ENCODE data around the gene SAFB2.

SAFB2 gene

DNA sequence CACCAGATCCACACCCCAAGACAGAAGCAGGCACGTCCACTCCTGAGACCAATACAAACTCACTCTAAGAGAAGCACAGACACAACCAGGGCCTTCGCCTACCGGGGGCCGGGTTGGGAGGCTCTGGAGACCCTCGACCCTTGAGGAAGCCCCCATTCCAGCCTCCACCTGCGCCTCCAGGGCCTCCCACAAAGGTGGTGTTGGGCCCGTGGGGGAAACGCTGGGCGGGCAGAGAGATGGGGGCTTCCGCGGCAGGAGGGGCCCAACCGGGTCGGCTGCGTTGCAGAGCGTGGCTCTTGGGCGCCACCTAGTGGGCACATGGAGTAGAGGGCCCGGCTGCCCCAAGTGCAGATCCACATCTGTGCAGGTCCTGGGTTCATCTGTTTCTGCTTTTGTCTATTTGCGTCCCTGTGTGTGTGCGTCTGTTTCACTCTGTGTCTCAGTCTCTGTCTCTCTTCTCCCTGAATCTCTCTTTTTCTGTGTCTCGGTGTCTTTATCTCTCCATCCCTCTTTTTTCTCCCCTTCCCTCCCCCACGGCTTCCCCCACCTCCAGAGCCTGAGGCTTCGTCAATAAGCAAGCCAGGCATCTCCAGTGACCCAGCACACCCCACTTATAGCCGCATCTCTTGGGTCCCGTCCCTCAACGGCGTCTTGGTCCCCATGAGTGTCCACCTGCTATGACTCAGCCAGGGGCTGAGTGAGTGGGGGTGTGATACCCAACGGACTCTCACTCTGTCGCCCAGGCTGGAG lies 44.3 kb downstream of the SAFB2 start:
- DNase-seq = no peak

DNA sequence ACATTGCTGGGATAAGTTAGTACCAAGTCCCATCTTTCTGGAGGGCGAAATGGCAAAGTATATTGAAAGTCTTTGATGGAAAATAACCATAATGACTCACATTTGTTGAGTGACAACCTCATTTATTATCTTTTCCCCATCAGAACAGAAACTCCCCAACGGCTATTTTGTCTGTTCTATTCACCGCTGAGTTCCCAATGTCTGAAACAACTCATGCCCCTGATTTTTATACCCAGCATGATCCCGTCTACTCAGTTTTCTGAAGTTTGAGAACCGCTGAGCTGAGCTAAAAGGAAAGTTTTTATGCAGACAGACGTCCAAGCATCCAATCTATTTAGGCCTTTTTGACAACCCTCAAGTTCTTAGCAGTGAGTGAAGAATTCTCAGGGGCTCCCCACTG lies 47.0 kb downstream of the SAFB2 start:
- DNase-seq = no peak

DNA sequence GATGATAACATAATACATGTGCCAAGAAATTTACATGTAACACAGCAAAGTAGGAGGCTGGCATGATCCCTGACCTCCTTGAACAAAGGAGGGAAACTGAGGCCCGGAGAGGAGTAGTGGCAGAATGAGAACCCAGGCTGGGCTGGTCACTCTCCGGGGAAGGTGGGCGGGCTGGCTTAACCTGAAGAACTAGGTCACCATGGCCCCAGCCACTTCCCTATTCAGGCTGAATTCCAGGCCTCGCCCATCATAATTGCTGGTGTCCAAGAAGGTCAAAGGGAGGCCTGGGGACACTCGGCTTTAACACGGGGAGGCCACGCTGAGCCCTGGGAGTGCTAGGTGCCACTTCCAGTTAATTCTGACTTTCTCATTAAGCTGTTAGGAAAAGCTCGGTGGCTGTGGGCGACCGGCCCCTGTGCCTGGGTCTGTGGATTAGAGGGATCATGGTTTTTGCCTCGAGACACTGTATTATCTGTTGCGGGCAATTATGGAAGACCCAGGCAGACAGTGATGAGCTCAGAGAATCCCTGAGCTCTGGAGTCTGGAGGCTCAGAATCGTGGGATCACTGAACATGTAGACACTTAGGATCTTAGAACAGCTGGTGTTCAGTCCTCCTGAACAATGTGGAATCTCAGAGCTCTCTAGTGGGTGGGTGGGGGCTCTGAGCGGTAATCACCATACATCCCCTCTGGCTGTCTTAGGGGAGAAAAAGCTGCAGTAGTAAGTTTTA lies 49.9 kb downstream of the SAFB2 start:
- no peak for DNase-seq

DNA sequence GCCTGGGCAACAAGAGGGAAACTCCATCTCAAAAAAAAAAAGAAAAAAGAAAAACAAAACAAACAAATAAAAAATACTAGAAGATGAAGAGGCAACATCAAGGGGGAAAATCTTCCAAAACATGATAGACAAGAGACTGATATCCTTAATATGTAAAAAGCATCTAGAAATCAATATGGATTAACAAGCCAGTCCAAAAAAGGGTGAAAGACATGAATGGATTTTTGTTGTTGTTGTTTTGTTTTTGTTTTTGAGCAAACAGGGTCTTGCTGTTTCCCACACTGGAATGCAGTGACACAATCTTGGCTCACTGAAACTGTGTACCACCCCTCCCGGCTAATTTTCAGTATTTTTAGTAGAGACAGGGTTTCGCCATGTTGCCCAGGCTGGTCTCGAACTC lies 50.8 kb downstream of the SAFB2 start:
- no peak for DNase-seq

DNA sequence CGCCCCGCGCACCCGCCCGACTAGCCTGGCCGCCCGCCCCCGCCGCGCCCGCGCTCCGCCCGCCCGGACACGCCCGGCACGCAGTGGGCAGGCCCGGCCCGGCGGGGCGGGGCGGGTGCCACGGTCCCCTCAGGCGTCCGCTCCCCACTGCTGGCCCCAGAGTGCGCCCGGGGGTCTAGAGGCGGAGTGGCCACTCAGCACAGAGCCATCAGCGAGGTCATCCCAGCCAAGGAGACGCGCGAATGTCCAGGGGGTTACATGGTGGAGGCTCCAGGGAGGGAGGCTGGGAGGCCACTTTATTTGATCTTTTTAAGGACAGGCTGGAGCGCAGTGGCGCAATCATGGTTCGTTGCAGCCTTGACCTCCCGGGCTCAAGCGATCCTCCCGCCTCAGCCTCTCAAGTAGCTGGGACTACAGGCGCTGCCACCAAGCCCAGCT lies 54.6 kb downstream of the SAFB2 start:
- no peak for DNase-seq

DNA sequence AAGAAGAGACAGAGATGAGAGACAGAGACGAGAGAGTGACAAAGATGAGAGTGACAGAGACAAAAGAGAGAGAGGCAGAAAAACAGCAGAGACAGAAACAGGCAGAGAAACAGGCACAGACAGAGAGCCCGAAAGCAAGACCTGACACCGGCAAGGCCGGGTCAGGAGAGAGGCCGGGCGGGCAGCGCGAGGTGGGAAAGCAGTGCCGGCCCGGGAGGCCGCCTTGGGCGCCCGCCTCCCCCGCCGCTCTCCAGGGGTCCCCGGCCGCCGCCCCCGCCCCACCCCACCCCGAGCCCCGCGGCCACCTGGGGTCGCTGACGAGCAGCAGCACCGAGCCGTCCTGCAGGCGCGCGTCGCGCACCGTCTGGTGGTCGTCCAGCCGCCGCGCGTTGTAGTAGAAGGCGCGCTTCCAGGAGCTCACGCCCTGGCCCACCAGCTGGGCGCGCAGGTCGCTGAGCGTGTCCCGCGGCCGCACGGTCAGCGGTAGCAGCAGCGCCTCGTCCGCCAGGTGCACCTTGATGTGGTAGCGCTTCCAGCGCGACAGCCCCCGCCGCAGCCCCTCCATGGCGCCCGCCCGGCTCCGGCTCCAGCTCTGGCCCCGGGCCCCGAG lies 55.1 kb downstream of the SAFB2 start, which contains the start of gene TINCR:
TSS of gene TINCR (minus strand) at position 594 of the 610 bp plus-strand sequence.
- DNase-seq = no peak

DNA sequence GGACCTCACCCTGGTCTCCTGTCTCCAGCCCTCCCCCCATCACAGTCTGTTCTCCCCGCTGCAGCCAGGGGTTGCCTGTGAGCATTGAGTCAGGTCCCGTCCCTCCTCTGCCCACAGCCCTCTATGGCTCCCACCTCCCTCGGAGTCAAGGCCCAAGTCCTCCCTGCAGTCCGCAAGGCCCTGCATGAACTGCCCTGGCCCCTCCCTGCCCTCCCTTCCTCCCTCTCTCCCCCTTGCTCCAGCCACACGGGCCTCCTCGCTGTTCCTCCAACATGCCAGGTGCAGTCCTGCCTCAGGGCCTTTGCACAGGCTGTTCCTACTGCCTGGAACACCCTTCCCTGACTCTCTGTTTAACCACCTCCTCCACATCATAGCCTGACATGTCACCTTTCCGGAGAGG lies 57.6 kb downstream of the SAFB2 start:
- no peak for DNase-seq

DNA sequence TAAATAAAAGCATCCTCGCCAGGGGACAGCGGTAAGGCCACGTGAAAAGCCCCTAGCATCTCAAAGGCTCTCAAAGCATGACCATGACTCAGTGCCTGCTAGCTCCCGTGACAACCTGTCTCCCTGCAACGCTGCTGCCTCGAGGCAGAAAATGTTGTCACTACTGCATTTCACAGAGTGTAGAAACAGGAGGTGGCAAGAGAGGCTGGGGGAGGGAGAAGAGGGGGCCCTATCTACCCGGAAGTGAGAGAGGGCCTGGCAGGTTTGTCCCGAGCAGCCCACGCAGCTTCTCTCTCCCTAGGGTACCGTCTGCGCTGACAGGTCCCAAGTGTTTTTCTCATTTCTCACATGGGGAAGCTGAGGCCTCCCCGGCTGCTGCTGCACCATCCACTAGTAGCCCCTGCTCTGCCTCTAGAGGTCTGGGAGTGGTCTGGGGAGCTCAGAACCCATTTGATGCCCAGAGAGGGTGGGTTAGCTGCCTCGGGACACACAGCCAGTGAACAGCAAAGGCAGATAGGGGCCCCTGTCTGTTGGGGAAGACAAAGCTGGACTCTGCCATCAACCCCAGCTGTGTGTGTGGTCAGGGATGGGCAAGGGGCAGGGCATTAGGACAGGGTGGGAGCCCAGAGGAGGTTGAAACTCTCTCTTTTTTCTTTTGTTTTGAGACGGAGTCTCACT lies 58.5 kb downstream of the SAFB2 start:
- no peak for DNase-seq

DNA sequence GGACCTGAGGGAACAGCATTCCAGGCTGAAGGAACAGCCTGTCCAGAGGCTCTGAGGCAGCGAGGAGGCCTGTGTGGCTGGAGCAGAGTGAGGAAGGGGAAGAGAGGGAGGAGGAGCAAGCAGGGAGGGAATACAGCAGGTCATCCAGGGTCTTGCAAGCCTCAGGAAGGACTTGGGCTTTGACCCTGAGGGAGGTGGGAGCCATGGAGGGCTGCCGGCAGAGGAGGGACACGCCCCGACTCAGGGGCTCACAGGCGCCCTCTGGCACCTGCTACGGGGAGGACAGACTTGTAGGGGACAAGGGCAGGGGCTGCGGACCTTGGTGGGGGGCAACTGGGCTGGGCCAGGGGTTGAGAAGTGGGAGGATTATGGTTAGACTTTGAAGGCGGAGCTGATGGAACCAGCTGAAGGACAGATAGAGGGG lies 59.6 kb downstream of the SAFB2 start:
- no peak for DNase-seq

DNA sequence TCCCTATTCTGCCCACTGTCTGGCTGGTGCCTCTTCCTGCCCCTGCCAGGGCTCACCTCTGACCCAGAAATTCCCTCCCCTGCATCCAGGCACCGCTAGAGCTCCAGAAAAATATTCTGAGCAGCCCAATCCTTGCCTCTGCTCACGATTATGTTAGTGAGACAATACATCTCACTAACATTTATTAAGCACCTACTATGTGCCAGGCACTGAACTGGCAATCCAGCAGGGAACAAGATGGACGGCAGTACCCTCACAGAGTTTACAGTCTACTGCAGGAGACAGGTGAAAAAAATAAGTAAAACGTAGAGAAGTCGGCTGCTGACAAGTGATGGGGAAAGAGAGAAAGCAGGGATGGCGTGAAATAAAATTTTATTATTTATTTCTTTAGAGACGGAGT lies 60.3 kb downstream of the SAFB2 start:
- no peak for DNase-seq

DNA sequence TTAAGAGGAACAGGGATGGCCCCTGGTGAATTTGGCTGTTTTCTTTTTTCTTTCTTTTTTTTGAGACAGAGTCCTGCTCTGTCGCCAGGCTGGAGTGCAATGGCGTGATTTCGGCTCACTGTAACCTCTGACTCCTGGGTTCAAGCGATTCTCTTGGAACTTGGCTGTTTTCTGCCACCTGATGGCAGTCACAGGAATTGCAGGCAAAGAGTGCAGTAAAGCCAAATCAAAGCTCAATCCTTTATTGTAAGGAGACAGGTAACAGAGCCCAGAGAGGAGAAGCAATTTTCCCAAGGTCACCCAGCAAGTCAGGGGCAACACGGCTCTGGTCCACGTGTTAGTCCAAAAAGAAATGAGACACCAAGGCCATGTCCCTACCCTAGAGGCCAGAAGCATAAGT lies 61.0 kb downstream of the SAFB2 start:
- no peak for DNase-seq

DNA sequence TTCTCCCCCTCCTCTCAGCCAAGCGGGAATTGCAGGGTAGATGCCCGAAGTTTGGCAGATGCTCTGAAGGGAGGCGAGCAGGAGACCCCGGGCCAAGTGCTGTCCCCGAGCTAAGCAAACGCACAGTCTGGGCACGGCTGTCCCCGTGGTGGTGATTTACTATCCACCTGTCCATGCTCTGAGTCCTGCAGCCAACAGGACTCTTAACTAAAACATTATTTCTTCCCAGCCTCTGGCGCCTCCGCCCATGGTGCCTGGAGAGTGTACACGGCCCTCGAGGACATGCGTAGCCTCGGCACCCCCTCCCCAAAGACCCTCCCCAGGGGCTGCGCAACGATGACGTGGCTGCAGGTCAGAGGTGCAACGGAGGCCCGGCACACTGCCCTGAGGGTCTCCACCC lies 62.4 kb downstream of the SAFB2 start:
- no peak for DNase-seq

DNA sequence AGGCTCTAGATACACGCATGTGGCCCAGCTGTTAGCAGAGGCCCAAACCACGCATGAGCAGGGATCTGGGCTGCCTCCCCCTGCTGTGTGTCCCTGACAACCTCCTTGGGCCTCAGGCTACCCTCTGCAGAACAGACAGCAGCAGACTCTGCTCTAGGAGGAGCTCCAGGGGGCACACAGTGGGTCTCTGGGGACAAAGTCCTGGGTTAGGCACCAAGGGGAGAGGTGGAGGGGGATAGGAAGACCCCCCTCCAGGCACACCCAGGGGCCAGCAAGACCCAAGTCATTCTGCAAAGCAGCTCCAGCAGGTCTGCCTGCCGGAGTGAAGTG lies 62.8 kb downstream of the SAFB2 start:
- DNase-seq = no peak

DNA sequence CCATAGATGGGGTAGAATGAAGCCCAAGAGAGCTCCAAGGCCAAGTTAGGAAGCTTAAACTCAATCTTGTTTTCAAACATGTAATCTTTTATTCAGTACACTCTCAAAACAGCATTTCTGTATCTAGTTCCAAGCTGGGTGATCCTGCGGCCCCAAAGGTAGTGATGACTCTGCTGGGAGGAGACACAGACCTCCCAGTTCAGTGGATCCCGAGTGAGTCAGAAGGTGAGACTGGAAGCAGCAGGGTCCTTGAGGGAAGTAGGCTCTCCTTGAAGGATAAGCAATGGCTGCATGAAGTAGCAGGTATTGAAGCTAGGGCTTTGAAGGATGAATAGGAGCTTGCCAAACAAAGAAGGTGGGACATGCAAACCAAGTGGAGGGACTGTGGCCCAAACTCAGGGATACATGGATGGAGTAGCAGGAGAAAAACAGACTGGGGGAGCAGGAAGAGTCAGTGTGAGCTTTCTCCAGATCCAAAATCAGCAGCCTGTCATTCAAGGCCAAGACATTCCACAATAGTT lies 64.4 kb downstream of the SAFB2 start:
- no peak for DNase-seq

DNA sequence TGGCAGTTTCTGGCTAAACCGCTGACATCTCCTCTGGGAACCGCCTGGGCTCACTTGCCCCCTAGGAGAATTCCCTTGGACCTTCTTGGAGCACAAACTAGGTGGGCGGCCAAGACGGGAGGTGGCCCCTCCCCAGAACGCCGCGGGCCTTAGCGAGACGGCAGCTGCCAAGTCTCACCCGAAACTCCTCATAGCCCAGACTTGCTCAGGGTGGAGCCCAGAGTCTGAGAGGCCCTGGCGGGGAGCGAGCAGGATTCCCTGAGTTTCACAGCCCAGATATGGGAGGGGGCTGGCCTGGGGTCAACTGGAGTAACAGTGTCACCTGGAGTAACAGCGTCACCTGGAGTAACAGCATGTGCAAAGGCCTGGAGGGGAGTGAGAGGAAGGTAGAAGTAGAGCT lies 64.9 kb downstream of the SAFB2 start:
- no peak for DNase-seq

DNA sequence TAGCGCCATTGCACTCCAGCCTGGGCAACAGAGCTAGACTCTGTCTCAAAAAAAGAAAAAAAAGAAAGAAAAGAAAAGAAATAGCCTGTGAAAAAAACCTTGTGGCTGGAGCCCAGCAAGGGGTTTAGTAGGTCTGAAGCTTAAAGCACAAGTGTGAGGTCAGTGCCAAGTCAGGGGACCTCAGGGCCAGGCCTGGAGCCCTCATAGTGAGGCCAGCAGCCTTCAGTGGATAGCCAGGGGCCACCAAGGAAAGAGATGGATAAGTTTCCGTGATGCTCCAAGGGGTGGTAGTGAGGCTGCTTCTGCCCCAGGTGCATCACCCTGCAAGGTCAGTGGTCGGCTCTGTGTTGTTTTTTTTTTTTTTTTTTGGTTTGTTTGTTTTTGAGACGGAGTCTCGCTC lies 67.7 kb downstream of the SAFB2 start:
- no peak for DNase-seq

DNA sequence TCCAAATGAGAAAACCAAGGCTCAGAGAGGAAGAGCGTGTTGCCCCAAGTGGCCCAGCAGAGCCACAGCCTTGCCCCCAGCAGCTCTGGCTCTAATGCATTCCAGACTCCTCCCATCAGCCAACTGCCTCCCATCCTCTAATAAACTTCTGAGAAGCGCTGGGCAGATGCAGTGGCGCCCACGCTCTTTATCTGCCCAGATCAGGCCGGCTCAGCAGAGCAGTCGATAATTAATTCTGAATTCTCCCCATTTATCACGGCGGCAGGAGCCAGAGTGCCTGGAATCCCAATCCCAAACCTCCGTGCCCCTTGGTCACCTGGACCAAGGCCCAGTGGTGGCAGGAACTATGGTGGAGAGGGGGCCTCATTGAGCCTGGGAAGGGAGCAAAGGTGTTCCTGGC lies 68.7 kb downstream of the SAFB2 start:
- no peak for DNase-seq

DNA sequence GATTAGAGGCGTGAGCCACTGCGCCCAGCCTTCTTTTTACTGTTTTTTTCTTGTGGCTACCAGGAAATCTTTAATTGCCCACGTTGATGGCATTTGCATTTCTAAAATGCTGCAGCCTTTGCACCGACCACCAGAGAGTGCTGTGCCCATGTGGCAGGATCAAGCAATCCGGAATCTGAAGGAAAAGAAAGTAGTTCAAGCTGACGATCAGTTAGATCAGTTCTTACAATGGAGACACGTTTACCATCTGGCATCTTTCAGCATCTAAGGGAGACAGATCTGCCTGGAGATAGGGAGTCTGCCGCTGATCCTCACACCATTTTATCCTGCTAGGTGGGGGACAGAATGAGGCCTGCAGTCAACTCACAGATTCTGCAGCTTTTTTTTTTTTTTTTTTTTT lies 74.7 kb downstream of the SAFB2 start:
- DNase-seq = no peak

DNA sequence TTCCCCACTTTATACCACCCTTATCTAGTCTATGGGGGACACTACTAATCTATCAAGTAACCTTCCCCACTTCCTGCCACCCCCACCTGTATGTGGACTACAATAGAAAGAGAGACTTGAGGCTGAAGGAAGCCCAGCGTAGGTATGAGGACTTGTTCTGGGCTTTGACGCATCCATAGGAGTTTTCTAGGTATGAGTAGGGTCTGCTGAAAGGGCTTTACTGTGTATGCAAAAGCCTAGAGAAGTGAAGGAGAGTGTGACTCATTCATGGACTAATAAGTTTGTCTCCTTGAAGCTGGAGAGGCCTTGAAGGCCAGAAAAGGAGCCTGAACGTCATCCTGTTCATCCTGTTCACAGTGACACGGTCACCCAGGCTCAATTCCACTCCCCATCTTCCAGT lies 76.6 kb downstream of the SAFB2 start:
- no peak for DNase-seq

DNA sequence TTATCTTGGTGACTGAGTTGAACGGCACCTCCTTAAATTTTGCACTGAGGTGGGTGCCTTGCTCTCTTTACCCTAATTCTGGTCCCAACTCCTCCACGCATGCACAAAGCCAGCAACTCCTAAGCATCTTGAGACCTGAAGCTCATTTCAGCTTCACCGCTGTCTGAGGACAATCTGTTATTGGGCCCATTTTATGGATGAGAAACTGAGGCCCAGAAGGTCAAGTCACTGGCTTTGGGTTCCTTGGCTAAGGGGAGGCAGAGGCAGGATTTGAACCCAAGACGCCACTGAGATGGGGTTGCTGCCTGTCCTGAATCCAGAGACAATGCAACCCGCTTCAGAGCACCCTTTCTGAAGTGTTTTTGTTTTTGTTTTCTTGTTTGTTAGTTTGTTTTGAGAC lies 77.5 kb downstream of the SAFB2 start:
- DNase-seq = no peak

DNA sequence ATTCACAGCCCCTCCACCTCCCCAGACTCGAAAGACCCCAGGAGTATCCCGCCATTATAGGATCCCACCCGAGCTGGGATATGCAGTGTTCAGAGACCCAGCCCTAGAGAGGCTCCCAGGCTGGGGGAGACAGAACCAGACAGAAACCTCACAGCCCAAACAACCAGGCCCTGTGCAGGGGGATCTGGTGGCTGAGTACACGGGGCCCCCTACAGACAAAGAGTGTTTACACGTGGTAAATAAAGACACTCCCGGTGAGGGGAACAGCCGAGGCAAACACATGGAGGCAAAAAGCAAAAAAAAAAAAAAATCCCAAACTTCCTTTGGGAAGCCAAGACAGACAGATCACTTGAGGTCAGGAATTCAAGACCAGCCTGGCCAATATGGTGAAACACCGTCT lies 79.9 kb downstream of the SAFB2 start:
- DNase-seq = no peak

DNA sequence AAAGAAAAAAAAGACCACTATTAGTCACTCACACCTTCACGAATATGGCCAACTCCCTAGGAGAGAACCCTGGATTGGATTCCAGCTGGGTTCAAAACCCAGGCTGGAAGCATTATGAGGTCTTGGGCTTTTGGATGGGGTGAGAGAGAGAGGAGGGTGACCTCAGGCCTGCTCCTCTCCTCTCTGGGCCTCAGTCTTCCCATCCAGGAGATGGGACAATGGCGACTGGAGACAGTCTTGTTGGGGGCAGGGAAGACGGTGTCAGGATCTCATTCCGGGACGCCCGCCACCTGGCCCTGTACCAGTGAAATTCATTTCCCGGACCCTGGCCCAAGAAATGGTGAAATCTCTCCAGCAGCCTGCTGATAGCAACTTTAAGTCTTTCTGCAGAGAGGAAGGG lies 81.1 kb downstream of the SAFB2 start:
- DNase-seq = no peak

DNA sequence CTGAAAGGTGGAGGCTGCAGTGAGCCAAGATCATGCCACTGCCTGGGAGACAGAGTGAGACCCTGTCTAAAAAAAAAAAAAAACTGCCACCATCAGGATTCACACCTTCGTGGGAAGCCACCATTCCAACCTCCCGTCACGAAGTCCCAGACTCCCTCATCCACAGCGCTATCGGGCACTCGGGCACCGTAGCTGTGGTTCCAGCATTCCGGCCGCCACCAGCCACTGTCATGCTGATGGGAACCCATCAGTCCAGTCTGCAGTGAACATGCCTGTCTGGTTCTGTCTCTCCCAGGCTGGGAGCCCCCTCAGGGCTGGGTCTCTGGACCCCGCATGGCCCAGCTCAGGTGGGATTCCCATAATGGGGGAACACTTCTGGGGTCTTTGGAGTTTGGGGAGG lies 82.4 kb downstream of the SAFB2 start:
- no peak for DNase-seq

DNA sequence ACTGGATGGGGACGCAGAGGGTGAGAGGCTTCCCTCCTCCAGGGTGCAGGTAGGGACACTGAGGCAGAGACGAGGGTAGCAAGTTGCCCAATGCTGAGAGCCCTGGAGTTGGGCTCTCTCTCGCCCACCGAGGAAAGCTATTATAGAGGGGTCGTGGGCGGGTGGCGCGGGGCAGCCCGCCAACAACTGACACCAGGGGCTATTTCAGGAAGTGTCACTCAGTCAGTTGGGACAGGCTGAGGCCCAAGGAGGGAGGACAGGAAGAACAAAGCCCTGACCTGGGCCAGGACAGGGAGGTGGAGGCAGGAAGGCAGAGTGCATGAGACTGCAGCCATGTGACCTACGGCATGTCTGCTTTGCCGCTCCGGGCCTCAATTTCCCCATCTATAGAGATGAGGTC lies 84.7 kb downstream of the SAFB2 start:
- DNase-seq = no peak
